ENCODE data around the gene CAMK4.

CAMK4 gene

DNA sequence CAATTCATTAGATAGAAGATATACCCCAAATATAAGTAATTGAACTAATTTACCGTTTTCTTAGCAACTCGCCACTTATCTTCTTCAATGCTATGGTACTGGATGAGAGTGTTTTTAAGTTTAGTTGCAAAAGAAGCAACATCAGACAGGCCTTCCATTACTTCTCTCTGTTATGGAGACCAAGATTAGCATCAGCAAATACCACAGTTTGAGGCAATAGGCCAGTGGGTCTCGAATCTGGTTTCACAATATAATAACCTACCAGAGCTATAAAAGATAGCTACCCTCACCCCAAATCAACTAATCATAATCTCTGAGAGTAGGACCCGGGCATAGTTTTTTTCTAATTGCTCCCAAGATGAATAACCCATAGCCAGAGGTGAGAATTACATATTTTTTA is 283.1 kb downstream of the CAMK4 start:
- no peak for FAIRE-seq

DNA sequence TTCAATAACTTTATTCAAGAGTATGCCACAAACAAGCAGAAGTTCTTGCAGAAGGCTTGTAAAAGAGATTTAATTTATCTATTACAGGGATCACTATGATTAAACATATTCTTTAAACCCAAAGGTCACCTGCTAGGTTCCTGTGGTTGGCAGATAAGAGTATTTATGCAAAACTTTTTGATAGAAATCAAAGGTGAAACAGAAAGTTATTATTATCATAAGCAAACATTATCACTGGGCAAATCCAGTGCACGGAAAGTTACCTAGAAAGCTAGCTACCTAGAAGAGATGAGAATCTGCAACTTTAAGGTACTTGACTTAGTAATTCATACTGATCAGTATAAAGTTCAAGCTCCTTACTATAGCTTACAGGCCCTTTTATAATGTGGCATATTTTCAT is 284.9 kb downstream of the CAMK4 start:
- FAIRE-seq: no peak

DNA sequence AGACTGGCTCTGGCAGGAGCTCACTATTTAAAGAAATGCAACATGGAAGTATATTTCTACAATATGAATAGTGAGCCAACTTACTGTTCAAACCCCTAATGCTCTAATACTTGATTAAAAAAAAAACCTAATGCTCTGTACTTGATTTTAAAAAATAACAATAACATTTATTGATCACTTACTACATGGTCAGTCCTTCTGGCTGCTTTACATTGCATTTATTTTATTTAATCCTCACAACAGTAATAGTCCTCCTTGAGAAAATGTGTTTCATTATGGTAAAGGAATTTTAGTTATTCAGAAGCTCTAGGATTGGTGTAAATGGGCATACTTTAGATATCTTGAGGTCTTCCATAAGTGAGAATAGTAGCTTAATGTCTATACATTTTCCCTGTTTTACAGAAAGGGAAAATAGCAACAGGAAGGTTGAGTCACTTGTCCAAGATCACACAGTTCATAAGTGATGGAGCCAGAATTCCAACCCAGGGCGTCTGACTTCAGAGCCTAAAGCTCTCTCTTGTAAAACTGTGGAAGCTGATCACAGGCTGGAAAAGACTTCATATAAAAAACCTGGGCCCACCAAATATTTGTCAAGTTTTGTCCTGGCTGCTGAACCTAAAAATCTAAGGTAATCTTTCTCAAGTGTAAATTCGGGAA is 287.1 kb downstream of the CAMK4 start:
- FAIRE-seq: no peak

DNA sequence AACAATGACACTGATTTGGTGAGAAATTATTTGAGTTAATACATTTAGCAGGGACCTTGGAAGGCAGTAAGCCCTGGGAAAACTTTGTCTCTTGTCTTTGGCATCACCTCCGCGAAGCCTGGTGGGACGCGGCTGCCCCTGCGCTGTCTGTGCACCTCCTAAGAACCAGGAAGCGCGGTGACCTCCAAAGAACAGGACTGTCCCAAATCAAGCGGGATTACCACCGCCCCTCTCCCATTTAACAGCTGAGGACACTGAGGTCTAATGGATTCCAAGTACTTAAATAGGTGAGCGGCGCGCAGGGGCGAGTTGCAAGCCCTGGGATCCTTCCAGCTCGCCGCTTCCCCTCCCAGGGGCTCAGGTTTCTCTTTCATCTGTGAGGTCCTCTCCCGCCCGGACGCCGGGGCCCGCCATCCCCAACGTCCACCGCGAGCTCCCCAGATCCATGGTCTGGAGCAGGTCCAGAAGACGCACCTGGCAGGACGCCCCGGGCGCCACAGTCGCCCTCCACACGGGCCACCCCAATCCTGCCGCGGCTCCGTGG is 287.7 kb downstream of the CAMK4 start:
- FAIRE-seq: no peak

DNA sequence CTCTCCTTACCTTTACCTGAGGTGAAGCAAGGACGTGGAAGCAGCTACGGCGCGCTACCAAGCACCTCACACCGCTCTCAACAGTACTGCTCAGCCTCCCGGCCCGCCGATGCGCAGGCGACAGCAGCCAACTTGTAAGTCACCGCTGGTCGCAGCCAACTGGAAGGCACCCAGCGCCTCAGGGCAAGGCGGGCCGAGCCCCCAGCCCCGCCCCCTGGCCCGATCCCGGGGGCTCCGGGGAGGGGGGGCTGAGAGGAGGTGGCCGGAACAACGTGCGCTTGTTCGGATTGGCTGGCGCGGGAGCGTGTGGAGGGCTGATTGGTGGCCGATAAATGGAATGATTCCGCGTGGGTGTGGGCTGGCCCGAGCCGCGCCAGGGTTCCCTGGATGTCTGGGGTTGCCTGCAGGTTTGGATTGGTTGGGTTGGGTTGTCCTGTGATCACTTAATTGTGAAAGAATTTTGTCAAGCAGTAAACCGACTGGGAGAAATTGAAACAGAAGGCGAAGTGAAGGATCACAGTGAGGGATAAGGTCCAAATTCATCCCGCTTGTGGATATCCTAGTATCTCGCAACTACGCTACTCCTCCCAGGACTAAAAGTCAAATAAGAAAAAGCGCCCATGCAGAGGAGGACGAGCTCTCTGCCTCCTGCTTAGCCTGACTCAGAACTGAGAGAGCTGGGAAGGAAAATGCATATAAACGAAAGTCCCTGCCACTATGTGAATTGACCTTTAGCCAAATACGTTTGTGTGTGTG is 288.4 kb downstream of the CAMK4 start, which contains the start of gene STARD4:
STARD4 (minus strand) TSS at position 161 of the 756 bp plus-strand sequence. CDS start 5,102 bp downstream, outside the sequence.
- FAIRE-seq: peak; percentile 95

DNA sequence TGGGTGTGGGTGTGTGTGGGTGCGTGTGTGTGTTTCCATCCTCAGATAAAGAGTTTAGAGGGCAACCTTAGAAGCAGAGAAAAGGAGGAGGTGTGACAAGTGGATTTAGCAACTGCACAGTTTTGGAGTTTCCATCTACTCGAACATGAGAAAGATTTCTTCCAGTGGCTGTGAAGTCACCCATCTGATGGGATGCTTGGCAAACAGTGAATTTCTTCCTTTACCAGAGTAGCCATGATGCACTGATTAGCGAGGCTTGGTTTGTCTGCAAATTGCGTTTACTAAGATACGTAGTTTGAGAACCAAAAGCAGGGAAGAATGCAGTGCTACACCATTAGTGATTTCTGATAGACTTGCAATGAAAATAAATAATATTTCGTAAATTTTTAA is 288.9 kb downstream of the CAMK4 start:
- no peak for FAIRE-seq

DNA sequence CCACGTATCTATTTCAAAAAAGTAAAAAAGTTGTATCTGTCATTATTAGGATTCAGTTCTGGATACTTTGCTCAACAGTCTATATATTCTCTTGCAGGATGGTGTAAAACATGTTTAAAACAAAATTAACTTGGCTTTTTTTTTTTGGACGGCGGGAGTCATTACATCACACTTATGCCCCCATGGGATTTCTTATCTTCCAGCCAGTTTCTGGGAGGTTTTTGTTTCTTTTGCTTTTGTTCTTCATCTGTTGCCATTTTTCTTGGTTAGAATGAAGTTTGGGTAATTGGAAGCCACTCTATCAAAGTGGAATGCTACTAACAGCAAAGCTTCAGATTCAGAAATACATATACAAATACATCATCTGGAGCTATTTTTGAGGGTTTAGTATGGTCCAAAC is 289.9 kb downstream of the CAMK4 start:
- FAIRE-seq: no peak

DNA sequence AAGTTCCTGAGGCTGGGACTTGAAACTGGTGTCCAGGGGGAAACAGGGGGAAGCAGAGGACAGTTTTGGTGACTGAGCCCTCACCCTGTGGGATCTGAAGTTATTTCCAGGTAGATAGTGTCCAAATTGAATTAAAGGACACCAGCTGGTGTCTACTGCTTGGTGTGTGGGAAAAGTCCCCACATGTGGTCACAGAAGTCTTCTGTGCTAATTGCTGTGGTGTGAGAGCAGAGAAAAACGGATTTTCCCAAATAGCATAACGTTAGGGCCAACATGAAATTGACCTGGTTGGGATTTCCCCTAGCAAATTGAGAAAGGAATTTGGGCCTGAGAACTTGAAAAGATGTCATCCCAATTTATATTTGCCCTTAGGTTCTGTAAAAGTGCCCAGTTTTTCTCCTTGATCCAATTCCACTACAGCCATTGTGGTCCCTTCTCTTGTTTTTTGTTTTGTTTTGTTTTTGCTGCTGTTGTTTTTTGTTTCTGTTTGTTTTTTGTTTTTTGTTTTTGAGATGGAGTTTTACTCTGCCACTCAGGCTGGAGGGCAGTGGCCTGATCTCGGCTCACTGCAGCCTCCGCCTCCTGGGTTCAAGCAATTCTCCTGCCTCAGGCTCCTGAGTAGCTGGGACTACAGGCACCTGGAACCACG is 293.8 kb downstream of the CAMK4 start:
- FAIRE-seq: no peak

DNA sequence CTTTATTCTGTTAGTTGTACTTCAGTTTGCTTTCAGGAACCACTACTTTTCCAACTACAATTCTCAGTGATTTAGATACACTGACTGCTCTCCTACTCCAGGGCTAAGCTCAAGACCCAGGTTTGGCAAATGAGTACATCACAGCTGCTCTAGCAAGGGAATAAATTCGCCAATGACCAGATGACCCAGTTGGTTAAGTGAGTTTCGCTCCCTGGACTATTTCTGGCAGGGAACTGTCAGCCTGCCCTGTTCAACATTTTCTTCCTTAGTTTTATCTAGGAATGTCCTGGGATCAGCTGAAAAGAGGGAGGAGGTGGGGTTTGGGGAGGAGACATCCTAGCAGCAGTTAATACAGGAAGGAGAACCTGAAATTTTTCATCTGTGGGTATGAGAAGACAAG is 294.6 kb downstream of the CAMK4 start:
- no peak for FAIRE-seq

DNA sequence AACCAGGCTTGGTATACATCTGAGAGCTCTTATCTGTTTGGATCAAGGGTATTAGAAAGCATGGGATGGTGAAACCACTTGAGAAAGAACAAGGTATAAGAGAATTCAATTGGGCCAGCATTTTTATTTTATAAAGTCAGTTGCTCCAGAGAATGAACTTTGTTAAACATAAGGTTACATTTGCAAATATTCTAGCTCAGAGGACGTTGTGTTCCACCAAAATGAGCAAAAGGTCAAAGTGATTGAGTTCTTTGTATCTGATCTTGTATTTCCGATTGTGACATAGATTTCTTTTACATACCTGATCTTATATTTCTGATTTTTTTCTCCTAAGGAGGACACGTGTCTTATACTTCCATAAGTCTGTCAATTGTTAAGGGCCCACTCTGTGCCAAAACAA is 296.7 kb downstream of the CAMK4 start:
- no peak for FAIRE-seq

DNA sequence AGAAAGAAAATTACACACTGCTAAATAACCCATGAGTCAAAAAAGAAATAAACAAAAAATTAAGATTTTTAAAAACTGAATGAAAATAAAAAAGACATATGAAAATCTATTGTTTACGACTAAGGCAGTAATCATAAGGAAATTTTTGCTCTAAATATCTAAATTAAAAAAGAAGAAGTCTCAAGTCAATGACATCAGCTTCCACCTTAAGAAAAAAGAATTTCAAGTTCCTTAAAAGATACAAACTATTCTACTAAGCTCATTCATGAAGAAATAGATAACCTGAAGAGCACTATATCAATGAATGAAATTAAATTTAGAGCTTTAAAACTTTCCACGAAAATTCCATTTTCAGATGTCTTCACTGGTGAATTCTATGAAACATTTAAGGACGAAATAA is 303.9 kb downstream of the CAMK4 start:
- FAIRE-seq: no peak

DNA sequence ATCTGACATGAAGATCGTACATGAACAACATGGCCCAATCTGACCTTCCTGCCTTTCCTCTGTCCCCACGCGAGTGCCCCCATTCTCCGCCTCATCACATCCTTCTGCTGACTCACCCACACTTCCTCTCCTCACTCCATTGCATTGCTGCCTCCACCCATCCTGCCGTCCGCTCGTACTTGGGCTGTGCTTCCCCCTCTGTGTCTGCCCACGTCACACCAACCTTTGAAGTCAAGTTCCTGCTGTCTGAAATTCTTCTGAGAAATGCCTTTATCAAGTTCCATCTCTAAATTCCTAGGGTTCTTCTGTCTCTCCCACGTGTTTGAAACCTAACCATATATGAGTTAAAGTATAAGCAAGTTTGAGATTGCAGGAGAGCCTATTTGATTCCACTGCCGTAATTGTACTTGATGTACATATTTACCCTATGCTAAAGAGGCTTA is 306.1 kb downstream of the CAMK4 start:
- no peak for FAIRE-seq

DNA sequence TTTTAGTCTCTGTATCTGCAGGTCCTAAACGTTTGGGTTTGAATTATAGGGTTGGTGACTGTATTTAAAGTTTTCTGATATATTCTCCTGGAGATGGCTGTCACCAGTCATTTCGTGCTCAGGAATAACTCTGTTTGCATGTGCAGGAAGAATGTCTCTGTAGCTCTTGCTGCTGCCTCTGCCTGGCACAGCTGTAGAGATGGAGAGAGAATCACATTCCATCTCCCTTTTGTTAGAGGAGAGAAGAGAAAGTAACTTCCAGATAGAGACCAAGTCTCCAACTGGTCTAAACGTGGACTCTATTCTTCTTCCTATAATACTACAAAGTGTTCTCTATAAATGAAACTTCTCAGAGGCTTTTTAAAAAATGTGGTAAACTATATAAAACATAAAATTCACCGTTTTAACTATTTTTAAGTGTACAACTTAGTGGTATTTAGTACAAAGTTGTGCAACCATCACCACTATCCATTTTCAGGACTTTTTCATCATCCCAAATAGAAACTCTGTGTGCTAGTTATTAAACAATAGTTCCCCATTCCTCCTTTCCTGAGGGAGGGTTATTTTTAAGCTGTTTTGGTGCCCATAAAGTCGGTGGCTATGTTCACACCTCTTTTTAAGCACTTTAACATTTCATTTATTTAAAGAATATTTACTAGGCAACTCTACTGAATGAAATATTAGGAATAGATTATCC is 308.9 kb downstream of the CAMK4 start:
- no peak for FAIRE-seq

DNA sequence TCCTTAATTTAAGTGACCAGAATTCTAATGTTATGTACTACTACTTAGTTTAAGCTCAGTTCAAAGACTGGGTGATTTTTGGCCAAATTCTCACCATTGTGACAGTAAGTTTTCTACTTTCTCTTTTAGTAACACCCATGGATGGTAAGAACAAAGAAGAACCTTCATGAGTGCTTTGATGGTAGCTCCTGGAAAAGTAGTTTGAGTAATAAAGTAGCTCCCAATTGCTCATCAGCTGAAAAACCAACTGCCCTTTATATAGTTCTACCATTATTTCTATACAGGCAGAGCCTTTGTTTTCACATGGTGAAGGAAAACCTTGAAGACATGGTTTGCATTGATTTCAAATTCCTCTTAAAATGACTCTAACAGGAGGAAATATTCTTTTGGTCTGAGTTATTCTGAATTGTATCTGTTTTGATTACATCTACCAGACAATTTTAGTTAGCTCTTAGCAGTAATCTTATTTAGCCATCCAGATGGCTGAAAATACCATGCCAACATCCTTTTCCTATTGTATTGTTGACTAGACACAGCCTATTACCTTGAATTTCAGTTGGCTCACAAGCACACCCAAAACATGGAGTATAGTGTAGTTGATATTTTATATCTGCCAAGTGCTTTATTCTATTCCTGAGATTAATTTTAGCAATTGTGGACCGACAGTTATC is 311.8 kb downstream of the CAMK4 start:
- no peak for FAIRE-seq

DNA sequence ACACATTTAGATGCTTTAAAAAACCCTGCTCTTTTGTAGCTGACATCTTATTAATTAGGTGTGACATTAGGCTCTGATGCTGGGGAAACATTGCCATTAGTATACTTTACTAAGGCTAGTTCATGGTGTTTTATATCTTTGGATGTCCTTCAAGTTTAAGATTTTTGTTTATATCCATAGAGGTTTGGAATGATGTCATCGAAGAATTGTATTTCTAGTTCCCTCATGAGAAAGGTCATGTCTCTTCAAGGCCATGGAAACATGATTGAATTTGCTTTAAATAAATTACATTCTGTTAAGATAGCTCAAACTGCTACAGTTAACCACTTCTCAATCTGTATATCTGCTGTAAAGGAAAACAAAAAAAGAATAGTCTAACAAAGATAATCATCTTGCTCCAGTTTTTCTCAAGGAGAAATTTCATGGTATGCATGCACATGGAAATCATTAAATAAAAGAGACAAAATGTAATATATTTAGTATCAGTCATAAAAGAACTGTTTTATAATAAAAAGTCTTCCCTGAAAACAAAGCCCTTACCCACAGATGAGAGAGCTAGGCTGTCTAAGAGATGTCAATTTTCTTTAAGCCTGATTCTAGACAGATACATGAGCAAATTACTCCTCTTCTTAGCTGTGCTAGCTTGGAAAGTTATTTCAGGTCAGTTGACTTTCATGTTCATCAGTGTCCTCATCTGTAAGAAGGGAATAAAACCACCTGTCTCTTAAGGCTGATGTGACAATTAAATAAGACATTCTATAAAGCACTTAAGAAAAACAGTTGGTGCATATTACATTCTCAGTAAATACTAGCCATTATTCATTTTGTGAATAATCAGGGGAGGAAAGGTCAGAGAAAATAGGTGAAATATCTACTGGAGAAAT is 313.2 kb downstream of the CAMK4 start:
- FAIRE-seq: no peak

All from A204.1 (cell line).